Calu3 (cell line): ENCODE results near the gene SPTB. TPM values are rescaled to one million over a fixed set of nuclear protein-coding genes. Genes with fewer than 3 reads are reported as not detected.

ENCODE experiments used
- BruUV-seq: library from RNA; stranded (reverse); fragments of 400-500 nt; replicated peaks from 2 replicates; lab custom pipeline; 2021; lab: Mats Ljungman, UMichigan
- CTCF ChIA-PET: fragments of 300-600 bp; sonication (Branson Sonifier 250); formaldehyde crosslinking; loops from one replicate; lab custom pipeline; 2022; ENCODE audit warnings: antibody characterized with exemption; lab: Charles Lee
- DNase-seq: peaks from one replicate; pipeline ENCODE4 v3.0.0; 2022
- H3K27ac Mint-ChIP-seq: one replicate; pipeline ENCODE4 v1.8.0; 2022; ENCODE audit warnings: mixed read lengths; ENCODE audit not compliant: unreplicated experiment
- H3K27me3 Mint-ChIP-seq: one replicate; pipeline ENCODE4 v1.8.0; 2022; ENCODE audit warnings: mixed read lengths; ENCODE audit not compliant: unreplicated experiment
- H3K36me3 Mint-ChIP-seq: one replicate; pipeline ENCODE4 v1.8.0; 2022; ENCODE audit warnings: mild to moderate bottlenecking, moderate library complexity, mixed read lengths; ENCODE audit not compliant: insufficient read depth, unreplicated experiment
- H3K4me1 Mint-ChIP-seq: one replicate; pipeline ENCODE4 v1.8.0; 2022; ENCODE audit warnings: mild to moderate bottlenecking, low read depth, mixed read lengths; ENCODE audit not compliant: unreplicated experiment
- H3K4me3 Mint-ChIP-seq: one replicate; pipeline ENCODE4 v1.8.0; 2022; ENCODE audit warnings: mild to moderate bottlenecking, low read depth, moderate library complexity, mixed read lengths; ENCODE audit not compliant: unreplicated experiment
- H3K9me3 Mint-ChIP-seq: one replicate; pipeline ENCODE4 v1.8.0; 2022; ENCODE audit warnings: low read depth, mixed read lengths; ENCODE audit not compliant: unreplicated experiment
- CTCF ChIP-seq: fragments of 200-600 bp; IDR thresholded peaks from one replicate; pipeline ENCODE4 v1.8.0; 2022; ENCODE audit warnings: antibody characterized with exemption; ENCODE audit not compliant: unreplicated experiment
- intact Hi-C: fragments of 100-400 bp; cut with micrococcal nuclease; formaldehyde crosslinking; loops from one replicate; pipeline ENCODE4 v1.10.0; 2022; ENCODE audit not compliant: unreplicated experiment
- total RNA-seq: library from RNA; stranded (reverse); gene quantifications from 2 replicates; pipeline ENCODE4 v1.2.3, GENCODE V29; 2022

The SPTB gene
- total RNA-seq, 1 experiment from 2014 or later, result not detected

GRCh38 chr14:64906022-64906421 is 26.3 kb upstream of the SPTB start:
- Mint-ChIP-seq H3K27ac (no peak overlapping the region), H3K4me3 (no peak overlapping the region), H3K9me3 (no peaks in the 10 kb centered on the region), H3K4me1 (no peaks in the 10 kb centered on the region), H3K27me3 (peaks cover 56% of the 10 kb centered on the region), H3K36me3 (no peaks in the 10 kb centered on the region)
- TF ChIP-seq CTCF, result no peak
- BruUV-seq, result no TSS peak
- intact Hi-C loops, result no loop called here
- CTCF ChIA-PET, result no interaction called here
- DNase-seq, result no peak

DNA sequence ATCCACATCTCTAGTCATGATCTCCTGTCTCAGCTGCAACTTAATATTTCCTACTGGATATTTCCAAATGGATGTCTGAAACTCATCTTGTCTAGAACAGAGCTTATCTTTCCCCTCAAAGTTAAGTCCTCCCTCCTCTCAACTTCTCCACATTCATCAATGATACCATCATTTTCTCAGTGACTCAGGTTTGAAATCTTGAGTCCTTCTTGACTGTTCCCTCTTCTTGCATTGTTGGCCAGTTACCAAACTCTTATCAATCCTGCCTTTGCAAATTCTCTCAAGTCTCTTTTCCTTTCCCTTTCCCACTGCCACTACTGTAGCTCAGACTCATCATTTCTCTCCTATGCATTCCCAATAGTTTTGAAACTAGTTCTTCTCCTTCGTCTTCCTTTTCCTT is 20.3 kb upstream of the SPTB start:
- no peaks in the 10 kb centered on the region for H3K9me3 Mint-ChIP-seq
- no peaks in the 10 kb centered on the region for H3K36me3 Mint-ChIP-seq
- no peak overlapping the region for H3K27ac Mint-ChIP-seq
- intact Hi-C loops, result no loop called here
- CTCF ChIA-PET, result interaction anchor here (0.7 to 1.0 kb wide), 2 partner anchors 8 to 104 kb away, joined by 3 to 6 read pairs; no protein-coding TSS in a partner anchor
- no TSS peak for BruUV-seq
- H3K27me3 Mint-ChIP-seq, result peaks cover 79% of the 10 kb centered on the region
- no peak for DNase-seq
- no peak for TF ChIP-seq CTCF
- H3K4me1 Mint-ChIP-seq, result no peaks in the 10 kb centered on the region
- no peak overlapping the region for H3K4me3 Mint-ChIP-seq

GRCh38 chr14:64891839-64892375 is 12.2 kb upstream of the SPTB start:
- Mint-ChIP-seq H3K27me3 (peaks cover 45% of the 10 kb centered on the region), H3K36me3 (no peaks in the 10 kb centered on the region), H3K27ac (no peak overlapping the region), H3K4me3 (no peak overlapping the region), H3K9me3 (no peaks in the 10 kb centered on the region), H3K4me1 (no peaks in the 10 kb centered on the region)
- CTCF ChIA-PET, result interaction anchor here (0.7 to 4.8 kb wide), 14 partner anchors 9 to 262 kb away, joined by 3 to 53 read pairs (median 4); no protein-coding TSS in a partner anchor
- no TSS peak for BruUV-seq
- DNase-seq, result peak; percentile 40
- no peak for TF ChIP-seq CTCF
- intact Hi-C loops, result loop anchor here (2.0 to 5.0 kb wide), 4 partner anchors 69 to 220 kb away; no protein-coding TSS in a partner anchor

DNA sequence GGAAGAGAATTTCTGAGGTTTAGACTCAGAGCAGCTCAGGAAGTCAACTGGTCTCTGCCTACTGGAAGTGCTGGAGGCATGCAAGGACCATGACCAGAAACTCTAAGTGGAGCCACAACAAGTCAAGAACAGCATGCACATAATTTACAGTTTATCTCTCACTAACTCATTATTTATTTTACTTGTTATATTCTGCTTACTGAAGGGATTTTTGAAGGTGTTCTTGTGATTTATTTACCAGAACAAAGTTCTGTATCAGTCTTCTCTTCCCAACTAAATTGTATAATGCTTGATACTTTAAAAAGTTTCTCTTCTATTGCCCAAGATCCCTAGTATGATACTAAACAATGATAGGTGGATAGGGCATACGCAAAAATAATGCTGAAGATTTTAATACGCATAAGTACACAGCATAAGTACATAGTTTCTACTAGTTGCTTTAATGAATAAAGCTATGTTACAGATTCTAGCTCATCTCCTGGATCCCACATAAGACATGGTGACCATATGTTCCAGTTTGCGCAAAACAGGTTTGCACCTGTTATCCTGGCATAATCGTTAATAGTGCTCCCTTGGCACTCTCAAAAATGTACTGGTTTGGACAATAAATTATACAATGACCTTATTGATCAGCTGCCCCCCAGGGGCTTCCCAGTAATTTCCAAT is 11.6 kb upstream of the SPTB start:
- no peak for DNase-seq
- H3K4me3 Mint-ChIP-seq, result no peak overlapping the region
- no peak for TF ChIP-seq CTCF
- CTCF ChIA-PET, result interaction anchor here (0.8 to 4.8 kb wide), 11 partner anchors 9 to 262 kb away, joined by 3 to 53 read pairs (median 4); no protein-coding TSS in a partner anchor
- intact Hi-C loops, result loop anchor here (2.0 to 5.0 kb wide), 3 partner anchors 69 to 219 kb away; no protein-coding TSS in a partner anchor
- H3K9me3 Mint-ChIP-seq, result no peaks in the 10 kb centered on the region
- no peaks in the 10 kb centered on the region for H3K36me3 Mint-ChIP-seq
- no TSS peak for BruUV-seq
- no peak overlapping the region for H3K27ac Mint-ChIP-seq
- H3K27me3 Mint-ChIP-seq, result peaks cover 45% of the 10 kb centered on the region
- no peaks in the 10 kb centered on the region for H3K4me1 Mint-ChIP-seq
